SU-DHL-6 (cell line): ENCODE measurements around the gene TAT.

Source experiments
- H2AFZ ChIP-seq: fragments of 200-600 bp; sonication (generic); 2 replicates; pipeline ENCODE4 v1.6.1; 2014; ENCODE audit warnings: low read depth, mild to moderate bottlenecking, moderate library complexity, mixed read lengths, antibody characterized with exemption, low read length; ENCODE audit not compliant: severe bottlenecking
- H3F3A ChIP-seq: fragments of 200-600 bp; shearing (Covaris generic); 2 replicates; pipeline ENCODE4 v1.6.0; 2016; ENCODE audit warnings: antibody characterized with exemption, mild to moderate bottlenecking; ENCODE audit not compliant: insufficient read depth
- H3K27ac ChIP-seq: fragments of 200-600 bp; sonication (generic); 2 replicates; pipeline ENCODE4 v1.5.1; 2016; ENCODE audit warnings: low read depth, mild to moderate bottlenecking, low read length, moderate library complexity, mixed read lengths
- H3K27me3 ChIP-seq: fragments of 200-600 bp; sonication (generic), shearing (Covaris generic); 2 replicates; pipeline ENCODE4 v1.6.0; 2014; ENCODE audit warnings: mild to moderate bottlenecking, low read length
- H3K36me3 ChIP-seq: fragments of 200-600 bp; sonication (generic); 2 replicates; pipeline ENCODE4 v1.6.1; 2014; ENCODE audit warnings: mild to moderate bottlenecking, low read length, mixed read lengths
- H3K4me2 ChIP-seq: fragments of 300-600, 200-600 bp; shearing (Covaris generic), sonication (generic); 2 replicates; pipeline ENCODE4 v1.6.0; 2014; ENCODE audit warnings: low read length, low read depth, mild to moderate bottlenecking; ENCODE audit not compliant: poor library complexity, severe bottlenecking
- H3K4me3 ChIP-seq: fragments of 200-600 bp; sonication (generic); 2 replicates; pipeline ENCODE4 v1.5.1; 2014; ENCODE audit warnings: antibody characterized with exemption, low read length, mild to moderate bottlenecking, mixed read lengths; ENCODE audit not compliant: insufficient read depth, poor library complexity, severe bottlenecking
- H3K79me2 ChIP-seq: fragments of 200-600 bp; sonication (generic); 2 replicates; pipeline ENCODE4 v1.6.1; 2014; ENCODE audit warnings: mild to moderate bottlenecking, low read length, moderate library complexity; ENCODE audit not compliant: insufficient read depth
- H3K9ac ChIP-seq: fragments of 200-600 bp; sonication (generic); 2 replicates; pipeline ENCODE4 v1.7.0; 2014; ENCODE audit warnings: mild to moderate bottlenecking, low read length
- H3K9me2 ChIP-seq: fragments of 200-600 bp; sonication (generic); replicated peaks from 2 replicates; pipeline ENCODE4 v1.6.1; 2014; ENCODE audit warnings: low read length; ENCODE audit not compliant: insufficient read depth
- H3K9me3 ChIP-seq: fragments of 200-600 bp; sonication (generic); 2 replicates; pipeline ENCODE4 v1.6.1; 2014; ENCODE audit warnings: low read length, mixed read lengths; ENCODE audit not compliant: insufficient read depth
- H4K20me1 ChIP-seq: fragments of 200-600 bp; sonication (generic); 2 replicates; pipeline ENCODE4 v1.6.1; 2014; ENCODE audit warnings: low read depth, mild to moderate bottlenecking, antibody characterized with exemption, low read length, moderate library complexity, mixed read lengths
- EZH2phosphoT487 ChIP-seq: fragments of 200-600 bp; sonication (generic), shearing (Covaris generic); conservative IDR thresholded peaks from 2 replicates; pipeline ENCODE4 v1.6.1; 2018; ENCODE audit warnings: mild to moderate bottlenecking, antibody characterized with exemption, low read length, moderate library complexity, mixed read lengths
- TF ChIP-seq, protein P1 (sequence below): fragments of 200-600 bp; sonication (generic); IDR thresholded peaks from one replicate; pipeline ENCODE4 v1.5.1; 2017; ENCODE audit warnings: antibody characterized with exemption, mild to moderate bottlenecking, low read length, moderate library complexity; ENCODE audit not compliant: insufficient read depth, poor library complexity, severe bottlenecking

Gene TAT

GRCh38 chr16:71610936-71611871 lies 34.3 kb upstream of the TAT start:
- H3K4me2 ChIP-seq, result peak overlapping the region; percentile 43
- H3K36me3 ChIP-seq, result no peaks in the 10 kb centered on the region
- no peak for TF ChIP-seq EZH2phosphoT487
- TF ChIP-seq, protein P1, sequence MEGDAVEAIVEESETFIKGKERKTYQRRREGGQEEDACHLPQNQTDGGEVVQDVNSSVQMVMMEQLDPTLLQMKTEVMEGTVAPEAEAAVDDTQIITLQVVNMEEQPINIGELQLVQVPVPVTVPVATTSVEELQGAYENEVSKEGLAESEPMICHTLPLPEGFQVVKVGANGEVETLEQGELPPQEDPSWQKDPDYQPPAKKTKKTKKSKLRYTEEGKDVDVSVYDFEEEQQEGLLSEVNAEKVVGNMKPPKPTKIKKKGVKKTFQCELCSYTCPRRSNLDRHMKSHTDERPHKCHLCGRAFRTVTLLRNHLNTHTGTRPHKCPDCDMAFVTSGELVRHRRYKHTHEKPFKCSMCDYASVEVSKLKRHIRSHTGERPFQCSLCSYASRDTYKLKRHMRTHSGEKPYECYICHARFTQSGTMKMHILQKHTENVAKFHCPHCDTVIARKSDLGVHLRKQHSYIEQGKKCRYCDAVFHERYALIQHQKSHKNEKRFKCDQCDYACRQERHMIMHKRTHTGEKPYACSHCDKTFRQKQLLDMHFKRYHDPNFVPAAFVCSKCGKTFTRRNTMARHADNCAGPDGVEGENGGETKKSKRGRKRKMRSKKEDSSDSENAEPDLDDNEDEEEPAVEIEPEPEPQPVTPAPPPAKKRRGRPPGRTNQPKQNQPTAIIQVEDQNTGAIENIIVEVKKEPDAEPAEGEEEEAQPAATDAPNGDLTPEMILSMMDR, result peak; percentile 85
- H3K9ac ChIP-seq, result no peak overlapping the region
- H3K27me3 ChIP-seq, result no peaks in the 10 kb centered on the region
- no peaks in the 10 kb centered on the region for H3K9me3 ChIP-seq
- no peaks in the 10 kb centered on the region for H3F3A ChIP-seq
- H3K9me2 ChIP-seq, result no peaks in the 10 kb centered on the region
- H2AFZ ChIP-seq, result no peak overlapping the region
- H3K27ac ChIP-seq, result no peak overlapping the region
- H3K79me2 ChIP-seq, result no peaks in the 10 kb centered on the region
- H4K20me1 ChIP-seq, result no peaks in the 10 kb centered on the region
- no peak overlapping the region for H3K4me3 ChIP-seq

GRCh38 chr16:71610447-71610846 lies 33.6 kb upstream of the TAT start:
- H2AFZ ChIP-seq, result no peak overlapping the region
- H3K79me2 ChIP-seq, result no peaks in the 10 kb centered on the region
- H3K27ac ChIP-seq, result no peak overlapping the region
- no peaks in the 10 kb centered on the region for H3K9me3 ChIP-seq
- H3K9me2 ChIP-seq, result no peaks in the 10 kb centered on the region
- no peaks in the 10 kb centered on the region for H3K36me3 ChIP-seq
- peak overlapping the region; percentile 43 for H3K4me2 ChIP-seq
- H4K20me1 ChIP-seq, result no peaks in the 10 kb centered on the region
- H3K9ac ChIP-seq, result no peak overlapping the region
- TF ChIP-seq, protein P1, result no peak
- TF ChIP-seq EZH2phosphoT487, result no peak
- H3K27me3 ChIP-seq, result no peaks in the 10 kb centered on the region
- no peak overlapping the region for H3K4me3 ChIP-seq
- no peaks in the 10 kb centered on the region for H3F3A ChIP-seq

GRCh38 chr16:71609066-71609465 lies 32.2 kb upstream of the TAT start:
- H3K27ac ChIP-seq, result no peak overlapping the region

More at GRCh38 chr16:71609066-71609465, 32.2 kb upstream of the TAT start:
- no peak overlapping the region for H3K4me3 ChIP-seq
- no peaks in the 10 kb centered on the region for H3K36me3 ChIP-seq
- no peaks in the 10 kb centered on the region for H4K20me1 ChIP-seq
- TF ChIP-seq, protein P1, result no peak
- no peak for TF ChIP-seq EZH2phosphoT487
- H3K9ac ChIP-seq, result no peak overlapping the region
- H2AFZ ChIP-seq, result no peak overlapping the region
- H3F3A ChIP-seq, result no peaks in the 10 kb centered on the region
- no peaks in the 10 kb centered on the region for H3K79me2 ChIP-seq
- H3K4me2 ChIP-seq, result no peak overlapping the region
- H3K9me2 ChIP-seq, result no peaks in the 10 kb centered on the region
- H3K27me3 ChIP-seq, result no peaks in the 10 kb centered on the region
- no peaks in the 10 kb centered on the region for H3K9me3 ChIP-seq
